PC-3 (cell line): ENCODE results near the gene NUP210L. TPM values are rescaled to one million over a fixed set of nuclear protein-coding genes. Genes with fewer than 3 reads are reported as not detected.
A peak's percentile ranks its signal among the peaks of the same experiment; 100 is the strongest.

Source experiments
- ATAC-seq: fragments of 200-7000 bp; cut with Tn5 transposase; 2 replicates; pipeline ENCODE4 v1.9.1; 2020; ENCODE audit warnings: mild to moderate bottlenecking, moderate library complexity
- BruUV-seq: library from RNA; stranded (reverse); fragments of 400-500 nt; replicated peaks from 2 replicates; lab custom pipeline; 2021; lab: Mats Ljungman, UMichigan
- CTCF ChIA-PET: fragments of 300-600 bp; sonication (Branson Sonifier 250); formaldehyde crosslinking; loops from one replicate; lab custom pipeline; 2022; ENCODE audit warnings: antibody characterized with exemption; lab: Charles Lee
- POLR2A ChIA-PET: fragments of 300-600 bp; sonication (Branson Sonifier 250); formaldehyde crosslinking; loops from one replicate; lab custom pipeline; 2022; ENCODE audit warnings: antibody characterized with exemption; ENCODE audit not compliant: unreplicated experiment; lab: Charles Lee
- DNase-seq: peaks from one replicate; pipeline ENCODE4 v3.0.0-alpha.2; 2015
- H2AFZ ChIP-seq: fragments of 300-600 bp; sonication (generic); 2 replicates; pipeline ENCODE4 v1.6.0; 2016; ENCODE audit warnings: antibody characterized with exemption, low read length
- H3F3A ChIP-seq: fragments of 300-600 bp; sonication (generic); one replicate; pipeline ENCODE4 v1.6.0; 2017; ENCODE audit warnings: antibody characterized with exemption, low read length, control low read depth, mild to moderate bottlenecking; ENCODE audit not compliant: unreplicated experiment
- H3K27ac ChIP-seq: fragments of 300-600 bp; sonication (generic); 2 replicates; pipeline ENCODE4 v1.5.1; 2016; ENCODE audit warnings: mild to moderate bottlenecking, low read length
- H3K27me3 ChIP-seq: fragments of 300-600 bp; sonication (generic); 2 replicates; pipeline ENCODE4 v1.6.1; 2016; ENCODE audit warnings: low read length, mixed read lengths
- H3K36me3 ChIP-seq: fragments of 300-600 bp; sonication (generic); 2 replicates; pipeline ENCODE4 v1.6.1; 2016; ENCODE audit warnings: low read depth, mixed run types, low read length, mixed read lengths
- H3K4me1 ChIP-seq: fragments of 300-600 bp; sonication (generic); 2 replicates; pipeline ENCODE4 v1.5.1; 2016; ENCODE audit warnings: low read length; ENCODE audit not compliant: insufficient read depth
- H3K4me2 ChIP-seq: fragments of 300-600 bp; sonication (generic); 2 replicates; pipeline ENCODE4 v1.6.0; 2016; ENCODE audit warnings: low read length
- H3K4me3 ChIP-seq: fragments of 300-600 bp; sonication (generic); 2 replicates; pipeline ENCODE4 v1.5.1; 2016; ENCODE audit warnings: mild to moderate bottlenecking, low read length, mixed read lengths
- H3K79me2 ChIP-seq: fragments of 300-600 bp; sonication (generic); 2 replicates; pipeline ENCODE4 v1.6.1; 2017; ENCODE audit warnings: low read length, mixed read lengths
- H3K9ac ChIP-seq: fragments of 300-600 bp; sonication (generic); 2 replicates; pipeline ENCODE4 v1.6.0; 2016; ENCODE audit warnings: mild to moderate bottlenecking, low read length
- H3K9me2 ChIP-seq: fragments of 300-600 bp; sonication (generic); replicated peaks from 2 replicates; pipeline ENCODE4 v1.6.1; 2016; ENCODE audit warnings: mixed run types, low read length, mixed read lengths
- H3K9me3 ChIP-seq: fragments of 300-600 bp; sonication (generic); 2 replicates; pipeline ENCODE4 v1.6.1; 2016; ENCODE audit warnings: low read length, mixed read lengths
- H4K20me1 ChIP-seq: fragments of 300-600 bp; sonication (generic); 2 replicates; pipeline ENCODE4 v1.6.1; 2016; ENCODE audit warnings: low read length, mixed read lengths
- EZH2 ChIP-seq: fragments of 300-600 bp; sonication (generic); IDR thresholded peaks from one replicate; pipeline ENCODE4 v1.6.1; 2017; ENCODE audit warnings: antibody characterized with exemption, mild to moderate bottlenecking, low read length; ENCODE audit not compliant: unreplicated experiment
- EZH2phosphoT487 ChIP-seq: fragments of 300-600 bp; sonication (generic); IDR thresholded peaks from 2 replicates; pipeline ENCODE4 v1.6.1; 2018; ENCODE audit warnings: mild to moderate bottlenecking, antibody characterized with exemption, low read length, borderline replicate concordance
- intact Hi-C: fragments of 100-400 bp; cut with micrococcal nuclease; formaldehyde crosslinking; loops from 2 replicates; pipeline ENCODE4 v1.9.0; 2023
- total RNA-seq: library from RNA; depleted of rRNA; stranded (reverse); fragments of >200 nt; gene quantifications from 2 replicates; pipeline ENCODE4 v1.2.3, GENCODE V29; 2014
- TF ChIP-seq, protein P1 (sequence below): fragments of 300-600 bp; sonication (generic); conservative IDR thresholded peaks from 2 replicates; pipeline ENCODE4 v1.5.1; 2017; ENCODE audit warnings: antibody characterized with exemption, low read depth, mild to moderate bottlenecking, low read length

NUP210L gene
- total RNA-seq, 1 experiment from 2014 or later: 0.04 TPM

DNA sequence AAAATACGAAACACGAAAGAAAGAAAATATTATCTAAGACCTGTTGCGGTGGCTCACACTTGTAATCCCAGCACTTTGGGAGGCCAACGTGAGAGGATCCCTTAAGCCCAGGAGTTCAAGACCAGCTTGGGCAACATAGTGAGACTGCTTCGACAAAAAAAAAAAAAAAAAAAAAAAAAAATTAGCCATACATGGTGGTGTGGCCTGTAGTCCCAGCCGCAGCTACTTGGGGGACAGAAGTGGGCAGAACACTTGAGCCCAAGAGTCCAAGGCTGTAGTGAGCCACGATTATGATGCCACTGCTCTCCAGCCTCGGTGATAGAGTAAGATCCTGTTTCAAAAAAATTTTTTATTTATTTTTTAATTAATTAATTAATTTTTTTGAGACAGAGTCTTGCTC is 167.3 kb downstream of the NUP210L start:
- Histone ChIP-seq H3K9me3 (no peaks in the 10 kb centered on the region), H3K27me3 (no peaks in the 10 kb centered on the region), H3K27ac (no peak overlapping the region), H3K9ac (no peak overlapping the region), H3K9me2 (no peaks in the 10 kb centered on the region), H3K36me3 (peaks cover 15% of the 10 kb centered on the region), H3K4me2 (peak overlapping the region; percentile 98; the same call in 1 of the 2 replicates), H3K4me3 (no peak overlapping the region), H3K4me1 (peaks cover 30% of the 10 kb centered on the region), H3K79me2 (peaks cover 36% of the 10 kb centered on the region), H3F3A (peaks cover 12% of the 10 kb centered on the region), H2AFZ (peak overlapping the region; percentile 98), H4K20me1 (peaks cover 14% of the 10 kb centered on the region)
- POLR2A ChIA-PET: no interaction called here
- no peak for ATAC-seq
- BruUV-seq: no TSS peak
- TF ChIP-seq EZH2phosphoT487 (no peak), EZH2 (no peak)
- TF ChIP-seq, protein P1, sequence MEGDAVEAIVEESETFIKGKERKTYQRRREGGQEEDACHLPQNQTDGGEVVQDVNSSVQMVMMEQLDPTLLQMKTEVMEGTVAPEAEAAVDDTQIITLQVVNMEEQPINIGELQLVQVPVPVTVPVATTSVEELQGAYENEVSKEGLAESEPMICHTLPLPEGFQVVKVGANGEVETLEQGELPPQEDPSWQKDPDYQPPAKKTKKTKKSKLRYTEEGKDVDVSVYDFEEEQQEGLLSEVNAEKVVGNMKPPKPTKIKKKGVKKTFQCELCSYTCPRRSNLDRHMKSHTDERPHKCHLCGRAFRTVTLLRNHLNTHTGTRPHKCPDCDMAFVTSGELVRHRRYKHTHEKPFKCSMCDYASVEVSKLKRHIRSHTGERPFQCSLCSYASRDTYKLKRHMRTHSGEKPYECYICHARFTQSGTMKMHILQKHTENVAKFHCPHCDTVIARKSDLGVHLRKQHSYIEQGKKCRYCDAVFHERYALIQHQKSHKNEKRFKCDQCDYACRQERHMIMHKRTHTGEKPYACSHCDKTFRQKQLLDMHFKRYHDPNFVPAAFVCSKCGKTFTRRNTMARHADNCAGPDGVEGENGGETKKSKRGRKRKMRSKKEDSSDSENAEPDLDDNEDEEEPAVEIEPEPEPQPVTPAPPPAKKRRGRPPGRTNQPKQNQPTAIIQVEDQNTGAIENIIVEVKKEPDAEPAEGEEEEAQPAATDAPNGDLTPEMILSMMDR: no peak
- DNase-seq: no peak
- intact Hi-C loops: loop anchor here (2.0 kb wide), 2 partner anchors 65 to 311 kb away; partner anchors contain the start of gene GATAD2B
- CTCF ChIA-PET: interaction anchor here (0.6 to 1.9 kb wide), 8 partner anchors 10 to 324 kb away, joined by 3 to 19 read pairs (median 5); partner anchors contain the start of genes CREB3L4, DENND4B, JTB and SLC27A3

DNA sequence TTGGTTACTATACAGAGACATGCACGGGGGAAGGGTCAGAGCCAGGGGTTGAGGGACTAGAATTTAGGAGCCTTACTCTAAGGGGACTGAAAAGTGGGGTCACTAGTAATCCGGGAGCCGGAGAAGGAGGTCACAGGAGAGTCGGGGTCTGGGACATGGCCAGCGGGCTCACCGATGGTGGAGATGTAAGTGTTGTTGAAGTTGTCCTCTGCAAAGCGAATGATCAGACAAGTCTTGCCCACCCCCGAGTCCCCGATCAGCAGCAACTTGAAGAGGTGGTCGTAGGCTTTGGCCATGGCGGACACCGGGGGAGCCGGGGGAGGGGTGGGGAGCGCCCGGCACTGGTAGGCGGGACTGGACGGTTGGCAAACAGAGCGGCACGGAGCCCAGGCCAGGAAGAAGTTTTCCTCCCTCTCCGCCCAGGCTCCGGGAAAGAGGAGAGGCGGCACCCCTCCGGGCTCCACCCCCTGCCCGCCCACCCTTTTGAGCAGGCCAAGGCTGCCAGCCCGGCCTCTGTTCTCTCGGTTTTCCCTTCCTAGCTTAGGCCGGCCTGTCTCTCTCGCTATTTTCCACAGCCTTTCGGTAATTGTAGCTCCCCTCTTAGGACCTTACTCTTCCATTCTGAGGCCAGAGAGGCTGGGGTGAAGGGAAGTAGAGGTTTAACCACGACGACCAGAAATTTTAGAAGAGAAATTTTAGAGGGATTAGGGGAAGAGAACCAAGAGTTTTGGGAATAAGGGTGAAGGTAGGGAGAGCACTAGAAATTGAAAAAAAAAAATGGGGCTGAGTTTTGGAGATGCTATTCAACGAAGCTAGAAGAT is 168.7 kb downstream of the NUP210L start, which contains the start of gene RAB13:
Gene RAB13 (minus strand): TSS at position 399 of the 821 bp plus-strand sequence. CDS start 103 bp downstream, at position 296.
- Histone ChIP-seq H3K4me1 (peaks cover 19% of the 10 kb centered on the region), H3K9me3 (no peaks in the 10 kb centered on the region), H2AFZ (peak within 1 kb of the TSS; percentile 98), H3K4me3 (peak within 1 kb of the TSS; percentile 74), H3K79me2 (peaks cover 21% of the 10 kb centered on the region), H3F3A (peaks cover 4% of the 10 kb centered on the region), H4K20me1 (peaks cover 2% of the 10 kb centered on the region), H3K4me2 (peak within 1 kb of the TSS; percentile 98), H3K27ac (0 out of 2 replicates have a peak within 1 kb of the TSS, but pooled peaks have one; percentile 16), H3K9ac (peak within 1 kb of the TSS; percentile 78), H3K9me2 (no peaks in the 10 kb centered on the region), H3K36me3 (peaks cover 2% of the 10 kb centered on the region), H3K27me3 (no peaks in the 10 kb centered on the region)
- intact Hi-C loops: loop anchor here (1.0 to 2.0 kb wide), 7 partner anchors 9 to 309 kb away; partner anchors contain the start of genes CREB3L4, GATAD2B, JTB and SLC39A1
- peak; percentile 83 for ATAC-seq
- ChIA-PET POLR2A (interaction anchor here (0.6 kb wide), 1 partner anchor 63 kb away, joined by 3 read pairs; no protein-coding TSS in a partner anchor), CTCF (interaction anchor here (1.0 to 1.9 kb wide), 6 partner anchors 8 to 63 kb away, joined by 3 to 19 read pairs (median 6); partner anchors contain the start of genes CREB3L4, DENND4B, JTB and SLC39A1)
- BruUV-seq: no TSS peak
- DNase-seq: peak; percentile 90
- TF ChIP-seq, protein P1: no peak
- TF ChIP-seq EZH2phosphoT487 (no peak), EZH2 (no peak)
